ENCODE results near the gene ADAMTS2. TPM values are rescaled to one million over a fixed set of nuclear protein-coding genes. Genes with fewer than 3 reads are reported as not detected.

ADAMTS2 gene
- total RNA-seq, 6 experiments from 2014 or later = 31.5 to 38.4 (median 34.1) TPM

DNA sequence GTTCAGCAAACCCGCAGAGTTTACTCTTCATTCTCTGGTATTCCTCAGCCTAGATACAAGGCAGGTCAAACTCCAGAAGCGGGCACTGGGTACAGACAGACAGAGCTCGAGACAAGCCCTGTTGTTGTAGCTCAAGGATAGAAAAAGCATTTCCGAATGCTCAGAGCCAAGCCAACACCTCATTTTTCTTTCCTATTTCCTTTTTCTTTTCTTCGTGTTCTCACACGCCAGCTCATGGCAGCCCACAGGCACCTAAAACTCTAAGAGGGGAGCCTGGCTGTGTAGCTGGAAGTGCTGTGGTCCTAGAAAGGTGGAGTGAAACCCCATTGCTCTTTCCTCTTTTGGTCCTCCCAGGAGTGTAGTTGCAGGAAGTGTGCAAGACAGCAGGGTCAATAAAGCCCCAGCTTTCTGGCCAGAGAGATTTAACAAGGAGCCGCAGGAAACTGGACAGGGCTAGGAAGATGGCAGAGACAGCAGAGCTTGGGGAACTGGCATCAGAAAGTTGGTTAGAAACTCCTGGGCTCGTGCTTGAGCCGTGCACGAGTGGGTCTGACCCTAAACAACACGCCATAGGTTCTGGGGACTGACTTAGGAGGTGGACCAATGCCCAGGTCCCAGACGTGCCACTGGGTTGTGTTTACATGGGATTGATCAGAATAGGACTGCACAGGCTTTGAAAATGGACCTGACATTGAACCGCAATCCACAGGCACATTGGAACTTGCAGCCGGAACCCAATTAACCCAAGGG, 41.6 kb downstream of the ADAMTS2 start:
- Mint-ChIP-seq H3K4me1 (ENCODE audit: low read depth) (peaks cover 75% of the 10 kb centered on the region), H3K4me3 (peak overlapping the region; percentile 80), H3K27me3 (ENCODE audit: insufficient read depth) (no peaks in the 10 kb centered on the region; the same call in 1 of the 2 replicates), H3K9me3 (peaks cover 5% of the 10 kb centered on the region; the same call in 1 of the 2 replicates), H3K27ac (peak overlapping the region; percentile 97), H3K36me3 (ENCODE audit: low read depth) (peaks cover 25% of the 10 kb centered on the region)
- TF ChIP-seq, protein P1, sequence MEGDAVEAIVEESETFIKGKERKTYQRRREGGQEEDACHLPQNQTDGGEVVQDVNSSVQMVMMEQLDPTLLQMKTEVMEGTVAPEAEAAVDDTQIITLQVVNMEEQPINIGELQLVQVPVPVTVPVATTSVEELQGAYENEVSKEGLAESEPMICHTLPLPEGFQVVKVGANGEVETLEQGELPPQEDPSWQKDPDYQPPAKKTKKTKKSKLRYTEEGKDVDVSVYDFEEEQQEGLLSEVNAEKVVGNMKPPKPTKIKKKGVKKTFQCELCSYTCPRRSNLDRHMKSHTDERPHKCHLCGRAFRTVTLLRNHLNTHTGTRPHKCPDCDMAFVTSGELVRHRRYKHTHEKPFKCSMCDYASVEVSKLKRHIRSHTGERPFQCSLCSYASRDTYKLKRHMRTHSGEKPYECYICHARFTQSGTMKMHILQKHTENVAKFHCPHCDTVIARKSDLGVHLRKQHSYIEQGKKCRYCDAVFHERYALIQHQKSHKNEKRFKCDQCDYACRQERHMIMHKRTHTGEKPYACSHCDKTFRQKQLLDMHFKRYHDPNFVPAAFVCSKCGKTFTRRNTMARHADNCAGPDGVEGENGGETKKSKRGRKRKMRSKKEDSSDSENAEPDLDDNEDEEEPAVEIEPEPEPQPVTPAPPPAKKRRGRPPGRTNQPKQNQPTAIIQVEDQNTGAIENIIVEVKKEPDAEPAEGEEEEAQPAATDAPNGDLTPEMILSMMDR (IDR thresholded peaks at IDR 0.05) = no peak
- DNase-seq = no peak

DNA sequence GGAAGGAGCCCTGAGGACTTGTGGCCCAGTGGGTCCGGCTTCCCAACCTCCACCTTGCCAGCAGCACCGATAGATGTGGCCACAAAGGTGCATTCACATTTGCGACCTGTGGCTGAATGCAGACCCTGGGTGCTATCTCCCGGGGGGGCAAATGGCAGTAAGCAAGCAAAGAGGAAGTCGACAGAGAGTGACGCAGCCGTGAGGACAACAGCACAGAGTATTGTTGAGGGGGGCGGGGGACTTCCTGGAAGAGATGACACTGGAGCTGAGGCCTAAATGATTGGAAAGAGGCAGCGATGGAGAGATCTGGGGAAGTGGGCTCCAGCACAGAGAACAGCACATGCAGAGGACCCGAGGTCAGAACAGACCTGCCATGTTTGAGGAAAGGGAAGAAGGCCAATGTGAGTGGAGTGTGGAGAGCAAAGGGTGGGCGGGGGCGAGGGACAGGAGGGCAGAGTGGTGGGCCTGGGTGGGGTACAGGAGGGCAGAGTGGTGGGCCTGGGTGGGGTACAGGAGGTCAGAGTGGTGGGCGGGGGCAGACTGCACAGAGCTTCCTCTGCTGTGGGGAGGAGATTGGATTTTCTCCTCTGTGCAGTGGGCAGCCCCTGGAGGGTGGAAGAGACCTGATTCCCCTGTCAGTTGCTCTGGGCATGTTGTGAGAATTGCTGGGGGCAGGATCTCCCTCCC, 42.6 kb downstream of the ADAMTS2 start:
- TF ChIP-seq, protein P1 (IDR thresholded peaks at IDR 0.05) = no peak
- peaks cover 72% of the 10 kb centered on the region for H3K4me1 Mint-ChIP-seq (ENCODE audit: low read depth)
- no peak overlapping the region for H3K4me3 Mint-ChIP-seq
- no peaks in the 10 kb centered on the region; the same call in 1 of the 2 replicates for H3K27me3 Mint-ChIP-seq (ENCODE audit: insufficient read depth)
- peak overlapping the region; percentile 97 for H3K27ac Mint-ChIP-seq
- peaks cover 26% of the 10 kb centered on the region for H3K36me3 Mint-ChIP-seq (ENCODE audit: low read depth)
- H3K9me3 Mint-ChIP-seq = peaks cover 5% of the 10 kb centered on the region; the same call in 1 of the 2 replicates
- DNase-seq = no peak

DNA sequence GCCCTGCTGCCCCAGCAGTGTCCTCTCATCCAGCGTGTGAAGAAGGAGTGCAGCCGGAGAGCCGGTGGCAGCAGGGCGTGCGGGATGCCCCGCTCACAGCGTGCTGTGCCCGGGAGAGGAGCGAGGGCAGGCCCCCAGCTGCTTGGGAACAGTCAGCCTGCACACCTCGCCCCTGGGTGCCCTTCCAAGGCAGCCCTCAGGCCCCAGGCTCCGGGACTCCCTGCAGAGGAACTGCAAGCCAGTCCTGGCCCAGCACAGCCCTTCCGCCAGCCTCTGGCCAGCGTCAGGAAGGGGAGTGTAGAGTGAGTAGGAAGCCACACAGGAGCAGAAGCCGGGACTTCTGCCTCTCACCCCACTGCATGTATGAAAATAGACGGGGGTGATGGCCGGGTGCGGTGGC, 43.5 kb downstream of the ADAMTS2 start:
- no peak overlapping the region for H3K4me3 Mint-ChIP-seq
- no peak for DNase-seq
- H3K36me3 Mint-ChIP-seq (ENCODE audit: low read depth) = peaks cover 23% of the 10 kb centered on the region
- H3K27ac Mint-ChIP-seq = peak overlapping the region; percentile 71
- H3K4me1 Mint-ChIP-seq (ENCODE audit: low read depth) = peaks cover 63% of the 10 kb centered on the region
- TF ChIP-seq, protein P1 (IDR thresholded peaks at IDR 0.05) = no peak
- no peaks in the 10 kb centered on the region; the same call in 1 of the 2 replicates for H3K27me3 Mint-ChIP-seq (ENCODE audit: insufficient read depth)
- H3K9me3 Mint-ChIP-seq = peaks cover 5% of the 10 kb centered on the region; the same call in 1 of the 2 replicates

DNA sequence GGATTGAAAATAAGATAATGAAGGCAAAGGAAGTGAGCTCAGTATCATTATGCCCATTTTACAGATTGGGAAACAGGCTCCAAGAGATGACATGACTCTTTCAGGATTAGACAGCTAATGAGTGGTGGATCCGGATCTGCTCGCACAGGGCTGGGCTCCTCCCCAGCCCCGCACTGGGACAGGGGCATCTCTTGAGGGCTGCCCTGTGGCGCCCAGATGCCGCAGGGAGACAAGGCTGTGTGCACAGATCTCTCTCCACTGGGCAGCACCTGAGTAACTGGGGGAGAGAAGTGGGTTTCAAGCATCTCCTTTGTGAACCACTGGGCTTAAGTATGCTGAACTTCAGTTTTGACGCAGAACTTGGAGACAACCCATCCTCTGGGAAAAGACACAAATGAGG, 43.9 kb downstream of the ADAMTS2 start:
- H3K9me3 Mint-ChIP-seq = peaks cover 5% of the 10 kb centered on the region; the same call in 1 of the 2 replicates
- H3K27me3 Mint-ChIP-seq (ENCODE audit: insufficient read depth) = no peaks in the 10 kb centered on the region; the same call in 1 of the 2 replicates
- DNase-seq = no peak
- TF ChIP-seq, protein P1 (IDR thresholded peaks at IDR 0.05) = no peak
- peaks cover 59% of the 10 kb centered on the region for H3K4me1 Mint-ChIP-seq (ENCODE audit: low read depth)
- H3K36me3 Mint-ChIP-seq (ENCODE audit: low read depth) = peaks cover 23% of the 10 kb centered on the region
- peak overlapping the region; percentile 71 for H3K27ac Mint-ChIP-seq
- no peak overlapping the region for H3K4me3 Mint-ChIP-seq

DNA sequence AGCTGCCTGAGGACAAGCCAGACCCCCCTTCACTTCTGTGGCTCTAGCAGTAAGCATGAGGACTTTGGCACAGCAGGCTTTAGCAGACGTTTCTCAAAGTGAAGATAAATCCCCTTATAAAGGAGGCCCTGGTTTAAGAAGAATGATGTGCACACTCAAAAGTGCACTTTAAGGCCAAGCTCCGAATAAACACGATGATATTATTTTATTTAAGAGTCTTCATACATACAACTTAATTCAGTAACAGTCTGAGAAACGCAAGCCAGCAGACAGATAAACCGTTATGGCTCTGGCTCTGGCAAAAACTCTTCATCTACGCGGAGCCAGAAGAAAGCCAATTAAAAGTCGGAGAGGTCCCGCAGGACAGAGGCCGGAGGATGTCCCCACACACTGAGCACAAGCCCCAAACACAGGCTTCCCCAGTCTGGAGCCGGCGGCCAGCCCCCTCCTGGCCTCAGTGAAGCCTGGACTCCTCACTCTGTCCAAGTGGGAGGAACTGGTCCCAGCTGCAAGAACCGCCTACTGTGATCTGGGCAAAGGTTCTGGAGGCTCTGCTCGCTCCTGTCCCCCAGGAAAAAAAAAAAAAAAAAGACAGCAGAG, 44.6 kb downstream of the ADAMTS2 start:
- Mint-ChIP-seq H3K27me3 (ENCODE audit: insufficient read depth) (no peaks in the 10 kb centered on the region; the same call in 1 of the 2 replicates), H3K27ac (peak overlapping the region; percentile 71), H3K4me3 (peak overlapping the region; percentile 26; the same call in 1 of the 2 replicates), H3K4me1 (ENCODE audit: low read depth) (peaks cover 52% of the 10 kb centered on the region), H3K9me3 (no peaks in the 10 kb centered on the region; the same call in 1 of the 2 replicates), H3K36me3 (ENCODE audit: low read depth) (peaks cover 23% of the 10 kb centered on the region)
- TF ChIP-seq, protein P1 (IDR thresholded peaks at IDR 0.05) = no peak
- DNase-seq = no peak
